Stimulated activated memory B cell treated with anti-CD40 and anti-IgM and Interleukin-4, amounts not matched to agents 10 μg/mL and 1 μg/mL and 100 μg/mL, for 72 hours (primary cell): Measurements from ENCODE around the gene SZRD1.

Source experiments
- ATAC-seq: fragments of 150-1000 bp; cut with Tn5 transposase; 2 replicates; pipeline ENCODE4 v1.10.0; 2021
- H3K27ac Mint-ChIP-seq: one replicate; pipeline ENCODE4 v1.8.0; 2022; ENCODE audit warnings: mild to moderate bottlenecking, mixed read lengths
- H3K27me3 Mint-ChIP-seq: one replicate; pipeline ENCODE4 v1.8.0; 2022; ENCODE audit warnings: mixed read lengths
- H3K36me3 Mint-ChIP-seq: one replicate; pipeline ENCODE4 v1.8.0; 2022; ENCODE audit warnings: mixed read lengths
- H3K4me1 Mint-ChIP-seq: one replicate; pipeline ENCODE4 v1.8.0; 2022; ENCODE audit warnings: mixed read lengths
- H3K4me3 Mint-ChIP-seq: one replicate; pipeline ENCODE4 v1.8.0; 2022; ENCODE audit warnings: mild to moderate bottlenecking, moderate library complexity, mixed read lengths
- H3K9me3 Mint-ChIP-seq: one replicate; pipeline ENCODE4 v1.8.0; 2022; ENCODE audit warnings: mixed read lengths

The SZRD1 gene

DNA sequence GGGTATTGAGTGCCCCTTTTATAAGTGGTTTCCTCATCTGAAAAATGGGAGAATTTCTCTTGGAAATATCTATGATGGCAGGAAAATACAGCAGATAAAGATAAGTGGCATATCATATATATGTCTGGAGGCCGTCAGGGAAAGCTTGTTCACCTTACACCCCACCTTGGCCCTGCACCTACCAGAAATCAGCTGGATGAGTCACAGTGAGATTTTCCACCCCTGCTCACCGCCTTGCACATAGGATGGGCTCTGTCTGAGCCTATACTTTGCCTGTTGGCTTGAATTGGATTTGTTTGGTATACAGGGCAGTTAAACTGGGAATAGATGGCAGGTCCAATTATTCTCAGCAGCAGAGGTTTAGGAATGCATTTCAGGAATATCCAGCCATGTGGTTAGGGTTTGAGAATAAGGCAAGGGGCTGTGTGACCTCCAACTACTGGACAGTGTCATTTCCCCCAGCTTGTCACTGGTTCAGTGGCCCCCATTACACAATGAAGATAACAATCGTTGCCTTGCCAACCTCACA is 70.0 kb downstream of the SZRD1 start, which contains the start of gene SPATA21:
Gene SPATA21, minus strand, starts transcription at position 479 of the 529 bp plus-strand sequence. CDS start 6,053 bp downstream, outside the sequence.
- peaks cover 13% of the 10 kb centered on the region for H3K36me3 Mint-ChIP-seq
- no peak for ATAC-seq
- no peaks in the 10 kb centered on the region for H3K9me3 Mint-ChIP-seq
- H3K27ac Mint-ChIP-seq = no peak within 1 kb of the TSS
- H3K27me3 Mint-ChIP-seq = no peaks in the 10 kb centered on the region
- no peak within 1 kb of the TSS for H3K4me3 Mint-ChIP-seq
- H3K4me1 Mint-ChIP-seq = peaks cover 27% of the 10 kb centered on the region

- H3K36me3 Mint-ChIP-seq = peaks cover 18% of the 10 kb centered on the region
- no peaks in the 10 kb centered on the region for H3K27me3 Mint-ChIP-seq
- peaks cover 35% of the 10 kb centered on the region for H3K4me1 Mint-ChIP-seq
- no peak overlapping the region for H3K4me3 Mint-ChIP-seq
- H3K9me3 Mint-ChIP-seq = no peaks in the 10 kb centered on the region
- no peak overlapping the region for H3K27ac Mint-ChIP-seq
- ATAC-seq = no peak
These were observed 71.5 kb downstream of the SZRD1 start for GRCh38 chr1:16438516-16438915.

- H3K27me3 Mint-ChIP-seq = no peaks in the 10 kb centered on the region
- H3K4me3 Mint-ChIP-seq = no peak overlapping the region
- no peak overlapping the region for H3K27ac Mint-ChIP-seq
- ATAC-seq = no peak
- H3K36me3 Mint-ChIP-seq = peaks cover 22% of the 10 kb centered on the region
- H3K4me1 Mint-ChIP-seq = peaks cover 38% of the 10 kb centered on the region
- no peaks in the 10 kb centered on the region for H3K9me3 Mint-ChIP-seq
These were observed 71.9 kb downstream of the SZRD1 start for GRCh38 chr1:16438924-16439323.

DNA sequence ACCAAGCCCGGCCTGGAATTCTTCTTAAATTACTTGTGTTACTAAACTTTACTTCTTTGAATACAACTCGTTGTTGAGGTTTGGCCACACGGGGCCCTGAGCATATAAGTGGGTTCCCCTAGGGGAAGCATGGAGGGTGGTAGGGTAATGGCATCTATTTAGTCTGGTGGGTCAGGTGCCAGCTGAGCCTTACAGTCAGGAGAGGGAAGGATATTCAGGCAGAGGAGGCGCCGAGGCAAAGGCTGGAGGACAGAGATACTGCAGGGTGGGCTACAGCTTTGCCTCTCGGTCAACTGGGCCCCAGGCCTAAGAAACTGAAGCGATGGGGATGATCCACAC is 73.1 kb downstream of the SZRD1 start:
- peak; percentile 25 for ATAC-seq
- Mint-ChIP-seq H3K27ac (peak overlapping the region; percentile 87), H3K9me3 (no peaks in the 10 kb centered on the region)

GRCh38 chr1:16440470-16441281 is 73.6 kb downstream of the SZRD1 start, which contains the start of gene NECAP2:
TSS of gene NECAP2 (plus strand) at chr1:16440724. CDS start at chr1:16440762, 38 bp downstream.
- H3K4me1 Mint-ChIP-seq = peaks cover 45% of the 10 kb centered on the region
- H3K4me3 Mint-ChIP-seq = peak within 1 kb of the TSS; percentile 97
- peaks cover 29% of the 10 kb centered on the region for H3K36me3 Mint-ChIP-seq
- H3K9me3 Mint-ChIP-seq = no peaks in the 10 kb centered on the region
- H3K27me3 Mint-ChIP-seq = no peaks in the 10 kb centered on the region
- ATAC-seq = peak; percentile 93
- H3K27ac Mint-ChIP-seq = peak within 1 kb of the TSS; percentile 87

More for the DNA sequence above, 73.1 kb downstream of the SZRD1 start:
- no peaks in the 10 kb centered on the region for H3K27me3 Mint-ChIP-seq
- H3K4me3 Mint-ChIP-seq = peak overlapping the region; percentile 97
- peaks cover 45% of the 10 kb centered on the region for H3K4me1 Mint-ChIP-seq
- H3K36me3 Mint-ChIP-seq = peaks cover 29% of the 10 kb centered on the region

DNA sequence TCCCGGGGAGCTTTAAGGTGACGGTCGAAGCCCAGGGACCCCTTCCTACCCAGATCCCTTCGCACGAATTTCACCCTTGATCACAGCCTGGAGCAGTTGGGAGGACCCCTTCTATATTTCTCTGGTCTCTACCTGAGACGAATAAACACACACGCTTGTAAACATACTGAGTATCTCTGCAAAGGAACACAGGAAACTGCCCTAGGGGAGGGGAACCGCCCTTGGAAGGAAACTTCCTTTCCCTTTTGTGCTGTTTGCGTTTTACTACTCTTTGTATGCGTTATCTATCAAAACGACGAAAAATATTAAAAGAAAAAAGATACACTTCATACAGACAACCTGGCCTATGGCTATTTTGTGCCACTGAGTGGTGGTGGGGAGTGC is 74.2 kb downstream of the SZRD1 start:
- no peak for ATAC-seq
- Mint-ChIP-seq H3K9me3 (no peaks in the 10 kb centered on the region), H3K27ac (peak overlapping the region; percentile 87), H3K36me3 (peaks cover 29% of the 10 kb centered on the region), H3K4me3 (peak overlapping the region; percentile 97), H3K4me1 (peaks cover 45% of the 10 kb centered on the region), H3K27me3 (no peaks in the 10 kb centered on the region)

DNA sequence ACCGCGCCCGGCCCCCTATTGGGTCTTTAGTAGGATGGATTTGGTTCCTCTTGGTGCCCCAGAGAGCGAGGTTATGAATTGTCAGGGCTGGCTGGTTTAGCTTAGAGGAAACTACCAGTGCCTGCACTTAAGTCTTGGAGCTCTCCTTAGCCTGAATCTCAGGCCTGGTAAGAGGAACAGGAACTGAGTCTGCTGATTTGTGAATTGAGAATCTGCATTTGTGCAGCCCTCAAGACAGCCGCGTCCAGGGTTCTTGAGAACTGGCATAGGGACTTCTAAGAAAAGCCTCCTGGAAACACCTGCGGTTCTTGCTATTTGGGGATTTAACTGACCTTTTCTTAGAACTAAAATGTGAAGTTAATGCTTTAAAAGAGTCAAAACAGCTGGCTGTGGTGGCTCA is 75.2 kb downstream of the SZRD1 start:
- no peaks in the 10 kb centered on the region for H3K27me3 Mint-ChIP-seq
- peak overlapping the region; percentile 87 for H3K27ac Mint-ChIP-seq
- H3K36me3 Mint-ChIP-seq = peaks cover 32% of the 10 kb centered on the region

GRCh38 chr1:16442941-16443340 is 75.9 kb downstream of the SZRD1 start:
- ATAC-seq = peak; percentile 43
- H3K4me3 Mint-ChIP-seq = peak overlapping the region; percentile 97
- H3K9me3 Mint-ChIP-seq = no peaks in the 10 kb centered on the region
- H3K36me3 Mint-ChIP-seq = peaks cover 39% of the 10 kb centered on the region
- H3K4me1 Mint-ChIP-seq = peaks cover 53% of the 10 kb centered on the region
- H3K27me3 Mint-ChIP-seq = no peaks in the 10 kb centered on the region
- peak overlapping the region; percentile 87 for H3K27ac Mint-ChIP-seq

More for the DNA sequence above, 75.2 kb downstream of the SZRD1 start:
- Mint-ChIP-seq H3K4me1 (peaks cover 46% of the 10 kb centered on the region), H3K9me3 (no peaks in the 10 kb centered on the region), H3K4me3 (peak overlapping the region; percentile 97)
- ATAC-seq = peak; percentile 74

- Mint-ChIP-seq H3K9me3 (no peaks in the 10 kb centered on the region), H3K27ac (peak overlapping the region; percentile 87), H3K4me3 (no peak overlapping the region), H3K36me3 (peaks cover 51% of the 10 kb centered on the region), H3K4me1 (peaks cover 61% of the 10 kb centered on the region), H3K27me3 (no peaks in the 10 kb centered on the region)
- no peak for ATAC-seq
These were observed 77.1 kb downstream of the SZRD1 start for GRCh38 chr1:16443975-16444770.

- Mint-ChIP-seq H3K36me3 (peaks cover 60% of the 10 kb centered on the region), H3K27ac (no peak overlapping the region), H3K27me3 (no peaks in the 10 kb centered on the region)
These were observed 78.0 kb downstream of the SZRD1 start for GRCh38 chr1:16445052-16445451.

GRCh38 chr1:16446116-16446515 is 79.1 kb downstream of the SZRD1 start:
- ATAC-seq = no peak
- Mint-ChIP-seq H3K36me3 (peaks cover 63% of the 10 kb centered on the region), H3K27ac (no peak overlapping the region), H3K4me1 (peaks cover 71% of the 10 kb centered on the region), H3K4me3 (no peak overlapping the region), H3K9me3 (no peaks in the 10 kb centered on the region), H3K27me3 (no peaks in the 10 kb centered on the region)

More at GRCh38 chr1:16445052-16445451, 78.0 kb downstream of the SZRD1 start:
- no peaks in the 10 kb centered on the region for H3K9me3 Mint-ChIP-seq
- peaks cover 66% of the 10 kb centered on the region for H3K4me1 Mint-ChIP-seq
- no peak overlapping the region for H3K4me3 Mint-ChIP-seq
- ATAC-seq = no peak

DNA sequence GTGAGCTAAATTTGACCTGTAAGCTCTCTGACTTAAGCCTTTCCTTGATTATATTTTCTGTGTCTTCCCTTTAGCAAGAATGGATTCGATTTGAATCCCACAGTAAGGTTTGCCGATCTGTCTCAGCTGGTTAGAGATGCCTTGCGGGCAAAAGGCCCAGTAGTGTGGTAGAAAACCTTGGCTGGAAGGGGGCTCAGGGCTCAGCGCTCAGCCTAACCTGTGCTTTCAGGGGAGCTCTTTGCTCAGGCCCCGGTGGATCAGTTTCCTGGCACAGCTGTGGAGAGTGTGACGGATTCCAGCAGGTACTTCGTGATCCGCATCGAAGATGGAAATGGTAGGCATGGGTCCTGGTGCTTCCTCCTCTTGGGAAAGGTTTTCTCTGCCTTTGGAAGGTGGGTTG is 80.6 kb downstream of the SZRD1 start:
- Mint-ChIP-seq H3K9me3 (no peaks in the 10 kb centered on the region), H3K4me3 (no peak overlapping the region), H3K4me1 (peaks cover 70% of the 10 kb centered on the region), H3K27me3 (no peaks in the 10 kb centered on the region), H3K27ac (peak overlapping the region; percentile 81), H3K36me3 (peaks cover 66% of the 10 kb centered on the region)
- no peak for ATAC-seq
